Stimulated activated naive CD8-positive, alpha-beta T cell treated with anti-CD3 and anti-CD28 coated beads, Interleukin-15, Interleukin-2, amounts not matched to agents 100 ng/mL and 50 ng/mL, for 24 hours (primary cell): Measurements from ENCODE around the gene SPARC.

Experiments
- H3K27ac Mint-ChIP-seq: one replicate; pipeline ENCODE4 v1.8.0; 2021; ENCODE audit warnings: mild to moderate bottlenecking, mixed read lengths
- H3K27me3 Mint-ChIP-seq: one replicate; pipeline ENCODE4 v1.8.0; 2021; ENCODE audit warnings: mixed read lengths
- H3K36me3 Mint-ChIP-seq: one replicate; pipeline ENCODE4 v1.8.0; 2021; ENCODE audit warnings: low read depth, mixed read lengths
- H3K4me1 Mint-ChIP-seq: one replicate; pipeline ENCODE4 v1.8.0; 2021; ENCODE audit warnings: low read depth, mixed read lengths
- H3K4me3 Mint-ChIP-seq: one replicate; pipeline ENCODE4 v1.8.0; 2021; ENCODE audit warnings: mild to moderate bottlenecking, mixed read lengths
- H3K9me3 Mint-ChIP-seq: one replicate; pipeline ENCODE4 v1.8.0; 2021; ENCODE audit warnings: mixed read lengths

Gene SPARC

DNA sequence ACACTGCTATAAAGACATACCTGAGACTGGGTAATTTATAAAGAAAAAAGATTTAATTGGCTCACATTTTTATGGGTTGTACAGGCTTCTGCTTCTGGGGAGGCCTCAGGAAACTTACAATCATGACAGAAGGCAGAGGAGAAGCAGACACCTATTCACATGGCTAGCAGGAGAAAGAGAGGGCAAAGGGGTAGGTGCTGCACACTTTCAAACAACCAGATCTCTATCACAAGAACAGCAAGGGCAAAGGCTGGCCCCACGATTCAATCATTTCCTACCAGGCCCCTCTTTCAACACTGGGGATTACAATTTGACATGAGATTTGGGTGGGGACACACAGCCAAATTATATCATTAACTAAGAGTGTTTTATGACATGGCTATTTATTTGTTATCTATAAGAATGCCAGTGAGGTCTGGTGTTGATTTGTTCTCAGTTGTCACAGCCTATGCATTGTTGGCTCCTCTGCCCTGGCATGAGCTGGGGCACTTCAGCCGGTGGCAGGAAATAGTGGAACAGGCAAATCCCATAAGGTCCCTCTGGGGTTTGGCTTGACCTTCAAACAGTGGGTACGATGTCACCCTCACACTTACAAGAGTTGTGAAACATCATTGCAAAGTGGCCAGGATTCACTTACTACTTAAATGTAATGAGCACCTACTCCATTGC is 44.1 kb downstream of the SPARC start:
- no peak overlapping the region for H3K4me3 Mint-ChIP-seq
- H3K36me3 Mint-ChIP-seq, result no peaks in the 10 kb centered on the region
- H3K27ac Mint-ChIP-seq, result no peak overlapping the region
- no peaks in the 10 kb centered on the region for H3K9me3 Mint-ChIP-seq
- no peaks in the 10 kb centered on the region for H3K4me1 Mint-ChIP-seq
- no peaks in the 10 kb centered on the region for H3K27me3 Mint-ChIP-seq

DNA sequence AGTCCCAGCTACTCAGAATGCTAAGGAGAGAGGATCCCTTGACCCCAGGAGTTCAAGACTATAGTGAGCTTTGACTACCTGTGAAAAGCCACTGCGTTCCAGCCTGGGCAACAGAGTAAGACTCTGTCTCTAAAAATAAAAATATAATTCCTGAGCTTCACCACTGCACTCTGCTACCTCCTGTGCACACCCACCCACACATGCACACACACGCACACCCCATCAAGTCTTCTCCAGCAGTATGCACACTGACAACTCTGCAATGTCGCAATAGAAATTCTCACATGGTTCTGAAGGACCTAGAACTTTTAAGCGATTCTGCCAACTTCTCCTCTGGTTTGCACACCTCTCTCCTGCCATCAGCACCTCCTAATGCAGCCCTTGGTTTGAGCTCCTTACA is 48.1 kb downstream of the SPARC start:
- no peaks in the 10 kb centered on the region for H3K4me1 Mint-ChIP-seq
- H3K36me3 Mint-ChIP-seq, result no peaks in the 10 kb centered on the region
- no peaks in the 10 kb centered on the region for H3K27me3 Mint-ChIP-seq
- H3K4me3 Mint-ChIP-seq, result no peak overlapping the region
- no peaks in the 10 kb centered on the region for H3K9me3 Mint-ChIP-seq
- no peak overlapping the region for H3K27ac Mint-ChIP-seq

DNA sequence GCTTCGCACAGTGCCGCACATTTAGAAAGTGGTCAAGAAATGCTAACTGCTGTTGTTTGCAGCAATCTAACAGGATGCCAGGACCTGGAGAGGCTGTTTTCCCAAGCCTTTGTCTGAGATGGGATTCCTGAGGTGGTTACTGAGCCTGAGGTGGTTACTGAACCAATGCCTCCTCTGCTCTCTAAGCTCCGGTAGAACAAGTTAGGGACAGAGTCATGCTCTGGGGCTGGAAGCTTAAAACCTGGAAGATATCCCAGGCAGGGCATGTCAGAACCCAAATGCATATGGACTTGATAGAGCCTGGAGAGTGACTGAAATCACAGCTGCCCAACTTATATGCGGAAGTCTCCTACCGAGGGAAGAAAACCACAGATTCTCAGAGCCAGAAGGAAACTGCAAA is 49.0 kb downstream of the SPARC start:
- Mint-ChIP-seq H3K4me3 (no peak overlapping the region), H3K36me3 (no peaks in the 10 kb centered on the region), H3K4me1 (no peaks in the 10 kb centered on the region), H3K27ac (no peak overlapping the region), H3K9me3 (no peaks in the 10 kb centered on the region), H3K27me3 (no peaks in the 10 kb centered on the region)

DNA sequence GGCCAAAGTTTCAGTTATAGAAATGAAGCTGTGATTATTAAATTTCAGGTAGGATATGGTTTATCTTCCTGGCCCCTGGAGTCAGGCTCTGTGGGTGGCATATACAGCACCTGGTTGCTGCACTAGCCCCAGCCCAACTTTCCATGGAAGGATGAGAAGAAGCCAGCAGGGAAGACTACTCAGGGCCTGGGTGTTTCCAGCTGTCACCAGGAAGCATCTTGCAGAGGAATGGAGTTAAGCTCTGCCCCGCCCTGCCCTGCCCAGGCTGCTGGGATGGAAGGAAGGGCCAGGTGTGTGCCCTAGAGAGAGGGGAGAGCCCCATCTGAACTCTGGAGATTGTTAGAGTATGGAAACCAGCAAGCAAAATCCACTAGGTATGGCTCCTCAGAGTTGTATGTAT is 52.8 kb downstream of the SPARC start:
- Mint-ChIP-seq H3K4me3 (no peak overlapping the region), H3K9me3 (no peaks in the 10 kb centered on the region), H3K27ac (no peak overlapping the region), H3K4me1 (no peaks in the 10 kb centered on the region), H3K36me3 (no peaks in the 10 kb centered on the region), H3K27me3 (no peaks in the 10 kb centered on the region)

DNA sequence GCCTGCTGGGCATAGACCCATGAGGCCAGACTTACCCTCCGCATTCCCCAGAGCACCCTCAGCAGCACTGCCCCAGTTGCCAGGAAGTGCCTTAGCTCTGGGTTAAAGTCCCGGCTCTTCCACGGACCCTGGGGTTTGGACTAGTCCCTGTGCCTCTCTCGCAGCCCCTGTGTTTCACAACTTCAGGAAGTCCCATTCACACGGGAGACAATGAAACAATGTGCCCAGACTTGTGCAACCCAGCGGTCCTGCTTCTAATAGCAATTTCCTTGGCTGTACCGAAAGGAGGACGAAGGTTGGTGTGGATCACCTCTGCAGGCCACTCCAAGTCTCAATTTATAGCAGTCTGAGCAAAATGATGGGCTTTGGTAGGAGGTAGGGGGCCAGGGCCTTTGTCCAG is 53.8 kb downstream of the SPARC start:
- Mint-ChIP-seq H3K4me3 (no peak overlapping the region), H3K9me3 (no peaks in the 10 kb centered on the region), H3K27me3 (no peaks in the 10 kb centered on the region), H3K36me3 (no peaks in the 10 kb centered on the region), H3K27ac (no peak overlapping the region), H3K4me1 (no peaks in the 10 kb centered on the region)

DNA sequence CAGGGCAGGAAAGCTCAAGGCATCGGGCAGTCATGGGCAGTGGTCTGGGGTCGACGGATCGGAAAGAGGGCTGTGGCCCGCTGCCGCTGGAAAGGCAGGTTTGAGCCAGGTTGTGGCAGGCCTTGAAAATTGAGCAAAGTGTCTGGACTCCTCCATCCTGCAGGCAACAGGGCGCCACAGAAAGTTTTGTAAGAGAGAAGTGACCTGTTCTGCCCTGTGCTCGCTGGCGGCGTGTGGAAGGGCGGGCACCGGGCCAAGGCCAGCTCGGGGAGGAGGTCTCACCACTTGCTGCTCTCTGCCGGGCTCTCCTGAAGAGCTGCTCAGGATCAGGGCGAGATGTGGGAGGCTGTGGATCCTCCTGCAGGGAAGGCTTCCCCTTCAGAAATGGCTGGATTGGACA is 54.2 kb downstream of the SPARC start:
- no peaks in the 10 kb centered on the region for H3K27me3 Mint-ChIP-seq
- no peak overlapping the region for H3K27ac Mint-ChIP-seq
- H3K36me3 Mint-ChIP-seq, result no peaks in the 10 kb centered on the region
- no peak overlapping the region for H3K4me3 Mint-ChIP-seq
- no peaks in the 10 kb centered on the region for H3K9me3 Mint-ChIP-seq
- no peaks in the 10 kb centered on the region for H3K4me1 Mint-ChIP-seq

DNA sequence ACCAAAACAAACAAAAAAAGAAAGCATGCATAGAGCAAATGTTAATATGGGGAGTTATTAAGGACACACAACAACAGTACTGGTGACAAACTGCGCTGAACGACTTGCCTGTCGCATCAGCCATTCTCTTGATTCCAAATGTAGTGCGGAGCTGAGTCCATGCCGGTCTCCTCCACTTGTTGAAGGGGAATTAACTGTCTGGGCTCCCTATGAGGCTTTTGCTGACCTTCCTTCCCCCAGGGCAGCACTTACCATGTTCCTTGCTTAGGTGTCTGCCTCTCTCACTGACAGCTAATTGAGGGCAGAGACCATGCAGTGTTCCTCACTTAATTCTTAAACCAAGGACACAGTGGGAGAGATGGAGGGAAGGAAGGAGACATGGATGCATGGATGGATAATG is 54.8 kb downstream of the SPARC start:
- no peaks in the 10 kb centered on the region for H3K27me3 Mint-ChIP-seq
- H3K27ac Mint-ChIP-seq, result no peak overlapping the region
- no peak overlapping the region for H3K4me3 Mint-ChIP-seq
- H3K36me3 Mint-ChIP-seq, result no peaks in the 10 kb centered on the region
- no peaks in the 10 kb centered on the region for H3K9me3 Mint-ChIP-seq
- H3K4me1 Mint-ChIP-seq, result no peaks in the 10 kb centered on the region

DNA sequence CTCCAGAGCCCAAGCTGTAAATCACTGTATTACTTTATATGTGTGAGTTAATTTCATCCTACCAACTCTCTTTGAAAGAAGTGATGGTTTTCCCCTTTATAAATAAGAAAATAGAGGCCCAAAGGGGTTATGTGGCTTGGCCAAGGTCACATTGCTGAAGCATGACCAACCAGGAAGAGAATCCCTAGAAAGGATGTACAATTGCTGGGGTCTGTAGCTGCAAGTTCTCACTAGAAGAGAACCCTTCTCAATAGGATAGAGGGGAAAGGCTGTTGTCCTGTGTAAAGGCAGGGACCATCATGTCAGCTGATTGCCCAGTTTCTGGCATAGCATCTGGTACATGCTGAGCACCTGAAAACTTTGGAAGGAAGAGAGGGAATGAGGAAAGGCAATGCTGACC is 56.6 kb downstream of the SPARC start:
- Mint-ChIP-seq H3K9me3 (no peaks in the 10 kb centered on the region), H3K27me3 (no peaks in the 10 kb centered on the region), H3K4me1 (no peaks in the 10 kb centered on the region), H3K27ac (no peak overlapping the region), H3K36me3 (no peaks in the 10 kb centered on the region), H3K4me3 (no peak overlapping the region)

DNA sequence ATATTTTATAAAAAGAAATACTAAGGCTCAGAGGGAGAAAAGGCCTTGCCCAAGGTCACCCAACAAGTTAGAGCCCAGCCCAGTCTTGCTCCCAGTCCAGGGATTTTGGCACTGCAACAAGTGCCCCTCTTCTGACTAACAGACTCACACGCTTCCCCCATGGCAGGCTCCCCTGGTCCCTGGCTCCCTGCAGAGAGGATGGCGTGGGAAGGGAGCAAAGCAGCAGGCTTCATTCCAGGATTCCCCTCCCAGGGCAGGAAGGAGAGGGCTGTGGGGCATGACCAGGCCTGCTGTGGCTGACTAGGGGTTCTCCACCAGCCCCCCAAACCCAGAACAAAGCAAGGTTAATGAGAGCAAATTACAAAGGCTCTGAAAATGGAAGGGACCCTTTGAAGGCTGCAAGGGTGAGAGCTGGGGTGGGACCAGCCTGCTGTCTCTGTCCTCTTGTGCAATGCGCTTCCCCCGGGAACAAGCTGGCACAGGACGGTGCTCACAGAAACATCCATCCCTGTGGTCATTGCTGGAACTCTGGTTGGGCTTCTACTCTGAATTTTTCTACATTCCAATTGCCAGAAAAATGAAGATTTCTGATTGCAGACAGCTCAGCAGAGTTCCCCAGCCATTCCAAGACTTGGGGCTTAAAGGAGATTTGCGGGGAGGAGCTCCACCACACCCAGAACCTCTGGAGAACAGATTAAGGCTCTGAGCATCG is 58.4 kb downstream of the SPARC start:
- Mint-ChIP-seq H3K4me1 (no peaks in the 10 kb centered on the region), H3K4me3 (no peak overlapping the region), H3K36me3 (no peaks in the 10 kb centered on the region), H3K9me3 (no peaks in the 10 kb centered on the region), H3K27me3 (no peaks in the 10 kb centered on the region), H3K27ac (no peak overlapping the region)

DNA sequence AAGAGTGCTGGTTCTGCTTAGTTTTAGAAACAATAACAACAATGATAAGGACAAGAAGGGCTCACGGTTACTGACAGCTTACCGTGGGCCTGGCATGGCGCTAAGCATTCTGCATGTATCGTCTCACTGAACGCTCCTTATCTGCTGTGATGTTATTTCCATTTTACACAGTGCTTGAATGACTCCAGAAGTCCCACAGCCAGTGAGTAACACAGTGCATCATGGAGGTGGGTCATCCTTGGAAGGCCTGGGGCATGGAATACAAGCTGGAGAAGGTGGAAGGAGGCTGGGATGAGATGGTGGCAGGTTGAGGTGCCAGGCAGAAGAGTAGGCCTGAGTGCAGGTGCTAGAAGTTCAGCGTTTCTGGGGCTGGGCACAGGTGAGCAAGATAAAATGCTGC is 59.1 kb downstream of the SPARC start:
- Mint-ChIP-seq H3K4me3 (no peak overlapping the region), H3K27me3 (no peaks in the 10 kb centered on the region), H3K27ac (no peak overlapping the region), H3K36me3 (no peaks in the 10 kb centered on the region), H3K9me3 (no peaks in the 10 kb centered on the region), H3K4me1 (no peaks in the 10 kb centered on the region)

DNA sequence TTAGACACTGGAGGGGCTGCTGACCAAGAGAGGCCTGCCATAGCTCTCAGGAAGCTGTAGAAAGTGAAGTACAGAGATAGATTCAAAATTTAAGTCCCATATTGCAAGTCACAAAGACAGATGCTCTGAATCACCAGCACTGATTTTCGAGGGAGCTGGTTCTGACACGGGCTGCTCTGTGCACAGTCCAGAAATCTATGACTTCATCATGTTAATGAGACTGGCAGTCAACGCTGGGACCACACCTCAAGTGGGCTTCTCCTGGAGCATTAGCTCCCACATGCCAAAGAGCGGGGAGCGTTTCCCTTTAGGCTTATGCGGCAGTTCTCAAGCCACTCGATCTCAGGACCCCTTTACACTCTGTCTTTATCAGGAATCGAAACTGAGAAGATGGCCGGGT is 61.4 kb downstream of the SPARC start:
- H3K27ac Mint-ChIP-seq, result no peak overlapping the region
- no peaks in the 10 kb centered on the region for H3K36me3 Mint-ChIP-seq

DNA sequence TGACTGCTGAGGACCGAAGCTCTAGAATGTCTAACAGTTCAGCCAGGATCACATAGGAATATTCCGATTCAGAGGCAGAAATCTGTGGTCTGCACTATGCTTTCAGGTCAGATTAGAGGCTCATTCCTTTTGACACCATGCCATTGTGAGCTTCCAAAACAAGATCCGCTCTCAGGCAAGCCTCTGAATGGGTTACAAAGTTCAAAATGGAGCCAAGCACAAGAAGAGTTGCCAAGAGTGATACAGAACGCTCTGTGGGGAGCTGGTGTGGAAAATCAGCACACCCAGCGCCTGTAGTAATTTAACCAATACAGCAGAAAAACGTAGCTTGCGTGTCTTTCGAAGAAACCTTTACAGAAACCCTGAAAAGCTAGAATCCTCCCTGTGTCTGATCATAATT is 62.2 kb downstream of the SPARC start:
- Mint-ChIP-seq H3K9me3 (no peaks in the 10 kb centered on the region), H3K4me3 (no peak overlapping the region), H3K27me3 (peaks cover 5% of the 10 kb centered on the region), H3K36me3 (no peaks in the 10 kb centered on the region), H3K27ac (no peak overlapping the region), H3K4me1 (no peaks in the 10 kb centered on the region)

More for the DNA sequence above, 61.4 kb downstream of the SPARC start:
- H3K4me1 Mint-ChIP-seq, result no peaks in the 10 kb centered on the region
- no peak overlapping the region for H3K4me3 Mint-ChIP-seq
- H3K9me3 Mint-ChIP-seq, result no peaks in the 10 kb centered on the region
- peaks cover 5% of the 10 kb centered on the region for H3K27me3 Mint-ChIP-seq

DNA sequence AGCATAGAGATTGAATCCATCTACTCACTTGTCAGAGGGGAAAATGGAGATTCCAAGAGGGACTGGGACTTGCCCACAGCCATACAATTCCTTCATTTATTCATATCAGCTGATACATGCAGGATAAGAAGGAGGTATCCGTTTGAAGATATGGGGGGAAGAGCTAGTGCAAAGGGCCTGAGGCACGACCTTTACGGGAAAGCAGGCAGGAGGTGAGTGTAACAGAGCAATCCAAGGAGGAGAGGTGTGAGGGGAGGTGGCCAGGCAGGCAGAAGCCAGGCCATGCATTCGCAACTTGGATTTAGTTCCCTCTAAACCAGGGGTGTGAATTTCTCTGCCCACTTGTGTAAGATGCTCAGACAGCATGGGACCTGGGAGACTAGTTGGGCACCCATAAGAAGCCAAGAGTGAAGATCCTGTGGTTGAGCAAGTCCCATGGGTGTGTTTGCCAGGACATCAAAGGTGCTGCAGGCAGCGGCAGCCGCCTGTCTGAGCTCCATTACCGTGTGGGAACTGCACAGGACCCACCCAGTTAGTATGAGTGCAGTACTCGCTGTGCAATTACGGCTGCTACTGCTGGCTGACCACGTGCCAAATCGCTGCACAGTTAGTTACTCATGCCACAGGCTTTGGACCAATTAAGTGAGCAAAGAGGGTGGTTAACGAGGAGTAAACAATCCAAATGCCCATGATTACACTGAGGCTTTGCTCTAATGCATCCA is 64.2 kb downstream of the SPARC start:
- H3K4me1 Mint-ChIP-seq, result no peaks in the 10 kb centered on the region
- H3K4me3 Mint-ChIP-seq, result no peak overlapping the region
- H3K27ac Mint-ChIP-seq, result no peak overlapping the region
- peaks cover 5% of the 10 kb centered on the region for H3K27me3 Mint-ChIP-seq
- no peaks in the 10 kb centered on the region for H3K9me3 Mint-ChIP-seq
- no peaks in the 10 kb centered on the region for H3K36me3 Mint-ChIP-seq

DNA sequence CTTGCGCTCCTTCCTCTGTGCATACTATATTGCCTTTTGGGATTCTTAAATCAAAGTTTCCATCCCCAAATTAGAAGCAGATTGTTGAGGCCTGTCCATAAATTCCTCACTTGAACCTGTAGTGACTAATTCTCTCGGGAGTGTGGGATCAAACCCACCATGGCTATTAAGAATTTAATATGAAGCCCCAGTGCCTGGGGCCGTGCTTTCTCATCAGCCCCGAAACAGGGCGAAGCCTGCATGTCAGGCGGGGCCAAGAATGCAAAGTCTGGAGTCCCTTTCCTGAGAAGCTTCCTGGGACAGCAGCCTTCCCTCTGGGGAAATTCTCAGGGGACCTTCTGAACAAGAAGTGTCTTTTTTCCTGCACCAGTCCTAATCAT is 66.3 kb downstream of the SPARC start:
- no peaks in the 10 kb centered on the region for H3K36me3 Mint-ChIP-seq

DNA sequence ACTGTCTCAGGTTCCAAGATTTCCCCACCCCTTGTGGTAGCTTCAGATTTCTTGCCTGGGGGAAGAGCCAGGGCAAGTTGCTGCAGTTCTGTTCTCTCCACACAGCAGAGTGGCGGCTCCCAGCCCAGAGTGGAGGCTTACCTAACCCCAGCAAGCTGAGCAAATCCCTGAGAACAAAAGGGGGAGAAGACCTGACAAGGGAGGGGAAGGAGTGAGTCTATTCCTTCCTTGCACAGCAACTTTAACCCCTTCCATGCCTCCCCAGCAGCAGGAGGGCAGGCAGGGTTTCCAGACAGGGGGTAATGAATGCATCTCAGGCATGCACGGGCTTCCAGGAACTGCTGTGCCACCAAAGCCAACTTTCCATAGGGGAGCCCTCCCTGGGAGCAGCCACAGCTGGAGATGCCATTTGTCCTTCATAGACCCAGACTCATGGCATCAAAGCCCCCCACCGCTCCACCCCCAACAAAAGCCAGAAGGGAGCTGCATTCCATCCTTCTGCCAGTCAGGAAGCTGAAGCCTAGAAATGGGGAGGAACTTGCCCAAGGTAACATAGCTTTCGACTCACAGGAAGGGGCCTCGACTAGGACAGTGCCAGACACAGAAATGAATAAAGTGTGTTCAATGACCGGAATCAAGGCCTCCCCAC is 66.8 kb downstream of the SPARC start:
- Mint-ChIP-seq H3K4me3 (no peak overlapping the region), H3K27ac (no peak overlapping the region), H3K36me3 (no peaks in the 10 kb centered on the region), H3K4me1 (peaks cover 11% of the 10 kb centered on the region), H3K9me3 (no peaks in the 10 kb centered on the region), H3K27me3 (peaks cover 5% of the 10 kb centered on the region)

More for the DNA sequence above, 66.3 kb downstream of the SPARC start:
- Mint-ChIP-seq H3K9me3 (no peaks in the 10 kb centered on the region), H3K27ac (no peak overlapping the region), H3K4me1 (peaks cover 6% of the 10 kb centered on the region), H3K27me3 (peaks cover 5% of the 10 kb centered on the region), H3K4me3 (no peak overlapping the region)
